ENCODE results near the gene XK. TPM values are rescaled to one million over a fixed set of nuclear protein-coding genes. Genes with fewer than 3 reads are reported as not detected.
"Not testable (repeated sequence)": the region's sequence is repeated elsewhere in the genome, so short reads cannot be mapped to it uniquely, and the experiment has no call there.

The XK gene, protein sequence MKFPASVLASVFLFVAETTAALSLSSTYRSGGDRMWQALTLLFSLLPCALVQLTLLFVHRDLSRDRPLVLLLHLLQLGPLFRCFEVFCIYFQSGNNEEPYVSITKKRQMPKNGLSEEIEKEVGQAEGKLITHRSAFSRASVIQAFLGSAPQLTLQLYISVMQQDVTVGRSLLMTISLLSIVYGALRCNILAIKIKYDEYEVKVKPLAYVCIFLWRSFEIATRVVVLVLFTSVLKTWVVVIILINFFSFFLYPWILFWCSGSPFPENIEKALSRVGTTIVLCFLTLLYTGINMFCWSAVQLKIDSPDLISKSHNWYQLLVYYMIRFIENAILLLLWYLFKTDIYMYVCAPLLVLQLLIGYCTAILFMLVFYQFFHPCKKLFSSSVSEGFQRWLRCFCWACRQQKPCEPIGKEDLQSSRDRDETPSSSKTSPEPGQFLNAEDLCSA
- 0.02 TPM for polyA plus RNA-seq (2013, experiment 1 of 2; ENCODE audit: insufficient read length)
- polyA plus RNA-seq (2013, experiment 2 of 2; ENCODE audit: insufficient read length): 0.02 TPM

DNA sequence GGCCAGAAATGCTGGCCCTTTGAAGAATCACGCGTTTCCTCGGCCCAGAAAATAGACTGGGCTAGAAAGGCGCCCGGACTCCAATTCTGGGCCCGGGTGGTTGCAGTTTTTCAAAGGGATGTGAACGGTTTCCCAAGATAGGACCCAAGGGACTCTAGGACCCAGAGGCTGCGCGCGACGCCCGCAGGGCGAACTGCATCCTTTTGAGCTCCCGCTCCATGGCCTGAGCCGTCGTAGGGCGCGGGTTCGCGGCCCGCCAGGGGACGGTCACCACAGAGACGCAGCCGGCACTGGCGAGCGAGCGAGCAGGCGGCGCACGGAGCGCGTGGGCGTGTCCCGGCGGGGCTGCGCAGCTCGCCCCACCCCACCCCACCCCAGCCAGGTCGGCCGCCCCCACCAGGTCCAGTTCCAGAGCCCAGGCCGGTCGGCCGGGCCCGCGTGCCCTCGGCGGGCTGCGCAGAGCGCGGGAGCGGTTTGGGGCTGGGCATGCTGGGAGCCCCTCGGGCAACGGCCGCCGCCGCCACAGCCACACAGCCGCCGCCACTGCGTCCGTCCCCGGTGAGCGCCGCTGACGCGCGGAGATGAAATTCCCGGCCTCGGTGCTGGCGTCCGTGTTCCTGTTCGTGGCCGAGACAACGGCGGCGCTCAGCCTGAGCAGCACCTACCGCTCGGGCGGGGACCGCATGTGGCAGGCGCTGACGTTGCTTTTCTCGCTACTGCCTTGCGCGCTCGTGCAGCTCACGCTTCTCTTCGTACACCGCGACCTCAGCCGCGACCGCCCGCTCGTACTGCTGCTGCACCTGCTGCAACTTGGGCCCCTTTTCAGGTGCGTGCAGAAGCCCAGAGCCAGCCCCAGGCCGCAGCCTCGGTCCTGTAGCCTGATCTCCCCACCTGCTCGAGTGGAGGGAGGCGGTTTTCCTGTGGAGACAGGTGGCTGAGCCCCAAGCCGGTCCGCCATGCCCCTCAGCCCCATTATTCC lies at the start of gene XK:
XK (plus strand) TSS at position 411 of the 979 bp plus-strand sequence; CDS start at position 582, 171 bp downstream.
- peak; percentile 28 for DNase-seq

GRCh38 chrX:37638047-37638446 lies 47.5 kb upstream of the XK start:
- no peak for DNase-seq

DNA sequence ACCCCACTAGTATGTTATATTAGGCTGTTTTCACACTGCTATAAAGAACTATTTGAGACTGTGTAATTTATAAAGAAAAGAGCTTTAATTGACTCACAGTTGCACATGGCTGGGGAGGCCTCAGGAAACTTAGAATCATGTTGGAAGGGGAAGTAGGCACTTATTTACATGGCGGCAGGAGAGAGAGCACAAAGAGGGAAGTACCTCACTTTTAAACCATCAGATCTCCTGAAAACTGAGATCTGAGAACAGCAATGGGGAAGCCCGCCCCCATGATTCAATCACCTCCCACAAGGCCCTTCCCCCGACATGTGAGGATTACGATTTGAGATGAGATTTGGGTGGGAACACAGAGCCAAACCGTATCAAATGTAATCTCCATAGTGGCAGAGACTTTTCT lies 45.4 kb upstream of the XK start:
- DNase-seq: no peak

- no peak for DNase-seq
These were observed 43.7 kb upstream of the XK start for GRCh38 chrX:37641859-37642258.

DNA sequence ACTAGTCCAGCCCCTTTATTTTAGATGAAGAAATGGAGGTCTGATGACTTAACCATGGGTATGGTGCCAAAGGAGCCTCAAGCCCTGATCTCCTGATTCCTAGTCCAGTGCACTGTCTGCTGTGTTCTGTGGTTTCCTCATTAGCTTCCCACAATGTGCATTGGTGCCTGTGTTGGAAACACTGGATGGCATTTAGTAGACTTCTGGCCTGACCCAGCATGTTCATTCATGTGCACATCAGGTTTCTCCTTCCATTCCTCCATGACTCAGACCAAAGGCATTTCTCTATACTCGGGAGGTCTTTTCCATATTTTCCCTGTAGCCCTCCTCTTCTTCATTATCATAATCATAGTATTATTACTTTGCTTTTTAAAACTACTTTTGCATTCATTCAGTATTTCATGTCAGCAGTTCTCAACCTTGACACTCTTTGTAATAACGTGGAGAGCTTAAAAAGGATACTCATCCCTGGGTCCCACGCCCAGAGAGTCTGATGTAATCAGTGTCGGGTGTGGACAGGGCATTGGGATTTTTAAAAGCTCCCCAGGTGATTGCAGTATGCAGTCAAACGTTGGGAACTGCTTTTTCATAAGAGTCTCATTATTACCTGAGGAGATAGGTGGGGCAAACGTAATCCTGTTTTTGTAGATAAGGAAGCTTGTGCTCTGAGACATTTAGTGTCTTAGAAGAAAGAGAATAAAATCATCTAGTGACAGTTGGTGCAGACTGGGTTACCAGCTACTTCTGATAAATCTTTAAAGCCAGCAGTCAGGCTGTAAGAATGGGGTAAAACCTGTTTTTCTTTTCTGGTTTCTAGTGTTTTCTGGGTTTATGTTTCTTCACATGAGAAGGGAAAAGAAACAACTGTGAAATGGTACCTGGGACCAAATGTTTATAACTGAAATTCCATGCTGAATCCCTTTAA lies 40.9 kb upstream of the XK start:
- DNase-seq: no peak

DNA sequence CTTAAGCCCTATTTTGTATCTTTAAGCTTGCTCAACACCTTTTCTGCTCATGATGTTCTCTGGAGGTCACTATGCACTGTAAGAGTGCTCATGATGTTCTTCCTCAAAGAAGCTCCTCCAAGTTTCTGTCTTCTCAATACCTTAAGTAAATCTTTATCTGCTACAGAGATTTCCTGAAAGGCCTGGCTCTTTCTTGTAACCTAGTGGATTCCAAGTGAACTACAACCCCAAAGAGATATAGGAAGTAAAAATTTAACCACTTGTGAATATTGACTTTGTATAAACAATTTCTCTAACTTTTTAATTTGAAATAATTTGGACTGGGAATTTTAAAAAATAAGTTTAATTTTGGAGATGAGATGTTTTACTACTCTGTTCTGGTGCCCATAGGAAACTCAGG lies 39.3 kb upstream of the XK start:
- no peak for DNase-seq

DNA sequence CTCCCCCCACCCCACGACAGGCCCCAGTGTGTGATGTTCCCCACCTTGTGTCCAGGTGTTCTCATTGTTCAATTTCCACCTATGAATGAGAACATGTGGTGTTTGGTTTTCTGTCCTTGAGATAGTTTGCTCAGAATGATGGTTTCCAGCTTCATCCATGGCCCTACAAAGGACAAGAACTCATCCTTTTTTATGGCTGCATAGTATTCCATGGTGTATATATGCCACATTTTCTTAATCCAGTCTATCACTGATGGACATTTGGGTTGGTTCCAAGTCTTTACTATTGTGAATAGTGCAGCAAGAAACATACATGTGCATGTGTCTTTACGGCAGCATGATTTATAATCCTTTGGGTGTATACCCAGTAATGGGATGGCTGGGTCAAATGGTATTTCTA lies 34.7 kb upstream of the XK start:
- not testable (repeated sequence) for DNase-seq

- DNase-seq: no peak
These were observed 33.6 kb upstream of the XK start for GRCh38 chrX:37651921-37652452.

GRCh38 chrX:37652589-37653231 lies 32.9 kb upstream of the XK start:
- no peak for DNase-seq

- no peak for DNase-seq
These were observed 32.0 kb upstream of the XK start for GRCh38 chrX:37653397-37654085.

- DNase-seq: no peak
These were observed 27.1 kb upstream of the XK start for GRCh38 chrX:37658343-37659030.

DNA sequence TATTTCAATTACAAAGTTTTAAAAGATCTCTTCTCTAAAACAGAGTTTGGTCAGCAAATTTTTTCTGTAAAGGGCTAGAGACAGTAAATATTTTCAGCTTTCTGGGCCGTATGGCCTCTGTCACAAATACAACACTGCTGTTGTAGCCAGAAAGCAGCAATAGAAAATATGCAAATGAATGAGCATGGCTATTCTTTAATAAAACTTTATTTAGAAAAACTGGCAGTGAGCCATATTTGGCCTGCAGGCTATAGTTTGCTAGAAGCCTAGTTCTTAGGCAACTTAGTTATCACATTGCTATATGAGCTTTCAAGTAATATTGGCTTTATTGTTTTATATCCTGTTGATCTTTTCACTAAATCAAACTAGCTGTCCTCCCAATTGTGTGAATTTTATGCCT lies 26.5 kb upstream of the XK start:
- DNase-seq: no peak

DNA sequence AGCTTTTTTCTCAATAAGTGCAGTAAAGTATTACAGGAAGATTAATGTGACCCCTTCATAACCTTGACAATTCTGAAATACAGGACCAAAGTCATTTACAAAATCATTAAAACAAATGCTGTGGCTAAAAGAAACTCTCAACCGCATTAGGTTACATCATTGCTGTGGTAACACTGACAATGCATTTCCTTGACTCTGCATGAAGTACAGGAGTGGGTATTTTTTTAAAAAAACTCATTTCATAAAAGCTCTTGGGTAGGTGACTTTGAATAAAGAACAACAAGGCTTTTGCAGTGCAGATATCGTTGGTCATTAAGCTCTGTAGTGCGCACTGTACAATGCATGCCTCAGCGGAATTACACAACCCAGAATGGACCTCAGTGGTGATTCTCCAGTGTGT lies 23.4 kb upstream of the XK start:
- DNase-seq: no peak

DNA sequence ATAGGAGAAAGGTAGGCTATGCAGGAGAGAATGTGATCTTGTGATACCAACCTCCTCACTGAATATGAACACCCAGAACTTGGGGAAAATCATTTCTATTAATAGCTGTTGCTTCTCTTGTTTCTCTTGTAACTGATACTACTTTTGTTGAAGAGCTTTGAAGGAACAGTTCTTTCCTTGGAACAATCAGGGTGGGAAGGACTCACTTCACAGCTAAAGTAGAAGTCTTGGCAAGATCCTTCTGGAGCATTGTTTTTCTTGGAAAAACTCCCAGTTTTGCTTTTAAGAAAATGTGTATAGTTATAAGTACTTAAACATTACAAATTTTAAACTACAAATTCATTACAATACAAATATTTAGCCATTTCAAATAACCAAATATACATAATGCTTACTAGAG lies 19.1 kb upstream of the XK start:
- peak; percentile 11 for DNase-seq

- no peak for DNase-seq
These were observed 18.4 kb upstream of the XK start for GRCh38 chrX:37667141-37667540.

GRCh38 chrX:37672563-37672962 lies 13.0 kb upstream of the XK start:
- no peak for DNase-seq

DNA sequence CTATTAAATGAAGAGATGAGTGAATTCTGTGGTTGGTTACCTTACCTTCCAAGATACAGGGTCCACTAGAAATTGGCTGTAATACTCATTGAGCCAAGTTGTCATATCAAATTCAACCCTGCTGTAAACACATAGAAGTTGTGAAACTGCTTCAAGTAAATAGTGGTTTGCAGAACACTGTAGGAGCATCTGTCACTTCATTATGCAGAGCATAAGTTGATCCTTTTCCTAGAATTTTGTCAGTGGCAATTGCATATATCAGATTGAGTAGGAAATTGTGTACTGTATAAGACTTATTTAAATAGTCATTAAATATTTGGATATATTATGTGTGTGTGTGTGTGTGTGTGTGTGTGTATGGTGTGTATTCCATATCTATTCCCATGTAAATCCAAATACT lies 8.8 kb upstream of the XK start:
- DNase-seq: no peak

GRCh38 chrX:37677243-37677642 lies 8.3 kb upstream of the XK start:
- no peak for DNase-seq

DNA sequence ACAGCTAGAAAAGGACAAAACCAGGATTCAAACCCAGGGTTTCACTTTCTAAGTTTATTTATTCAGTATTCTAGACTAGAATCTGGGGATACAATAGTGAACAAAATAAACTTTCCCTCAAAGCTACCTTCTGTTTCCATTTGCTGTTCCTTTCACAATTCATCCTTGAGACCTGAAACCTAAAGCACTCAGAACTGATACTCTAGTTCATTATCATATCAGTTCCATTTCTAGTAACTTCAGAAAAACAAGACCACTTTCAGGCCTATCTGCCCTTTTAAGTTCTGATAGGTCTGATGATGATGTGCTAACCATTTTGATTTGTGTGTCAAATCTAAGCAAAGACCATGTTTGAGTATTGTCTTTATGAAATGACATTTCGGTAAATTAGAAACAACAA lies 7.8 kb upstream of the XK start:
- no peak for DNase-seq

DNA sequence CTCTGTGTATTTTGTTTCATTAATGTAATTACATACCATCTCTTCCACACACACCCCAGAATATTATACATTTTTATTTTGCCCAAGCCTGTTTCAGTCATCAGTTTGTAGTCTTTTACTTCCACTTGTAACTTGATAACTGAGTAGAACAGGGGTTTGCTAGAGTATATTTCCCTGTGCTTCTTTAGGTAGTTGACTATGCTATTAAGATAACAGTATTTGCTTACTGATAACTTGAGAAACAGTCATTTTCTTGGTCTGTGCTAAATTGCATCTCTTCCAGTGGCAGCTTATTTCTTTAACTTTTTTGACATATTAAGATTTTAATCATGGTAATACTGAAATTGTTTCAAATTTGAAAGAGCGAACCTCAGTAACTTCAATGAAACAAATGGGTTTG lies 7.0 kb upstream of the XK start:
- DNase-seq: no peak

Data from fibroblast of skin of back (primary cell).